ENCODE results near the gene SUPT5H. TPM values are rescaled to one million over a fixed set of nuclear protein-coding genes. Genes with fewer than 3 reads are reported as not detected.
A peak's percentile ranks its signal among the peaks of the same experiment; 100 is the strongest.

SUPT5H gene
- total and polyA plus RNA-seq, 2 of the 13 experiments (the other 11 are each of a cell fraction or from before 2014, with no cell fraction given): 48.2 to 51.7 TPM

GRCh38 chr19:39480337-39481228 lies 35.2 kb downstream of the SUPT5H start, which contains the start of gene TIMM50 (continued):
- TF ChIP-seq SAFB2 (CRISPR knock-in tag; IDR thresholded peaks at IDR 0.05; ENCODE audit: borderline replicate concordance, low read depth): no peak; the same call in 1 of the 2 replicates
- no peak for TF ChIP-seq ZNF468 (CRISPR knock-in tag; IDR thresholded peaks at IDR 0.05)
- TF ChIP-seq, protein P1, sequence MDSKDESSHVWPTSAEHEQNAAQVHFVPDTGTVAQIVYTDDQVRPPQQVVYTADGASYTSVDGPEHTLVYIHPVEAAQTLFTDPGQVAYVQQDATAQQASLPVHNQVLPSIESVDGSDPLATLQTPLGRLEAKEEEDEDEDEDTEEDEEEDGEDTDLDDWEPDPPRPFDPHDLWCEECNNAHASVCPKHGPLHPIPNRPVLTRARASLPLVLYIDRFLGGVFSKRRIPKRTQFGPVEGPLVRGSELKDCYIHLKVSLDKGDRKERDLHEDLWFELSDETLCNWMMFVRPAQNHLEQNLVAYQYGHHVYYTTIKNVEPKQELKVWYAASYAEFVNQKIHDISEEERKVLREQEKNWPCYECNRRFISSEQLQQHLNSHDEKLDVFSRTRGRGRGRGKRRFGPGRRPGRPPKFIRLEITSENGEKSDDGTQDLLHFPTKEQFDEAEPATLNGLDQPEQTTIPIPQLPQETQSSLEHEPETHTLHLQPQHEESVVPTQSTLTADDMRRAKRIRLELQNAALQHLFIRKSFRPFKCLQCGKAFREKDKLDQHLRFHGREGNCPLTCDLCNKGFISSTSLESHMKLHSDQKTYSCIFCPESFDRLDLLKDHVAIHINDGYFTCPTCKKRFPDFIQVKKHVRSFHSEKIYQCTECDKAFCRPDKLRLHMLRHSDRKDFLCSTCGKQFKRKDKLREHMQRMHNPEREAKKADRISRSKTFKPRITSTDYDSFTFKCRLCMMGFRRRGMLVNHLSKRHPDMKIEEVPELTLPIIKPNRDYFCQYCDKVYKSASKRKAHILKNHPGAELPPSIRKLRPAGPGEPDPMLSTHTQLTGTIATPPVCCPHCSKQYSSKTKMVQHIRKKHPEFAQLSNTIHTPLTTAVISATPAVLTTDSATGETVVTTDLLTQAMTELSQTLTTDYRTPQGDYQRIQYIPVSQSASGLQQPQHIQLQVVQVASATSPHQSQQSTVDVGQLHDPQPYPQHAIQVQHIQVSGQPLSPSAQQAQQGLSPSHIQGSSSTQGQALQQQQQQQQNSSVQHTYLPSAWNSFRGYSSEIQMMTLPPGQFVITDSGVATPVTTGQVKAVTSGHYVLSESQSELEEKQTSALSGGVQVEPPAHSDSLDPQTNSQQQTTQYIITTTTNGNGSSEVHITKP (CRISPR knock-in tag; IDR thresholded peaks at IDR 0.05; ENCODE audit: low read depth): no peak
- 0 out of 2 replicates have a peak, but pooled peaks have one; percentile 59 for TF ChIP-seq AHR (CRISPR knock-in tag; IDR thresholded peaks at IDR 0.05)
- TF ChIP-seq PRDM15 (CRISPR knock-in tag; IDR thresholded peaks at IDR 0.05): no peak
- no peak for TF ChIP-seq ZNF83 (CRISPR knock-in tag; IDR thresholded peaks at IDR 0.05; ENCODE audit: borderline replicate concordance)
- TF ChIP-seq DPF2 (CRISPR knock-in tag; IDR thresholded peaks at IDR 0.05; ENCODE audit: borderline replicate concordance, low read depth): no peak
- peak; percentile 86; the same call in 1 of the 2 replicates for TF ChIP-seq MIER3 (CRISPR knock-in tag; IDR thresholded peaks at IDR 0.05; ENCODE audit: borderline replicate concordance)
- no peak for TF ChIP-seq NCOA5 (CRISPR knock-in tag; IDR thresholded peaks at IDR 0.05)
- no peak for TF ChIP-seq PLRG1 (conservative IDR thresholded peaks at IDR 0.05)
- peak; percentile 94 for TF ChIP-seq KLF9 (CRISPR knock-in tag; IDR thresholded peaks at IDR 0.05; ENCODE audit: low read depth)
- no peak for TF ChIP-seq ZNF614 (CRISPR knock-in tag; IDR thresholded peaks at IDR 0.05; ENCODE audit: borderline replicate concordance)
- peak; percentile 73; the same call in 1 of the 2 replicates for TF ChIP-seq ZNF225 (CRISPR knock-in tag; IDR thresholded peaks at IDR 0.05)
- peak; percentile 88 for TF ChIP-seq PHF8 (CRISPR knock-in tag; IDR thresholded peaks at IDR 0.05)
- peak; percentile 95 for TF ChIP-seq ARID4A (CRISPR knock-in tag; IDR thresholded peaks at IDR 0.05; ENCODE audit: borderline replicate concordance)
- TF ChIP-seq, protein P2, sequence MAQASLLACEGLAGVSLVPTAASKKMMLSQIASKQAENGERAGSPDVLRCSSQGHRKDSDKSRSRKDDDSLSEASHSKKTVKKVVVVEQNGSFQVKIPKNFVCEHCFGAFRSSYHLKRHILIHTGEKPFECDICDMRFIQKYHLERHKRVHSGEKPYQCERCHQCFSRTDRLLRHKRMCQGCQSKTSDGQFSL (CRISPR knock-in tag; IDR thresholded peaks at IDR 0.05): no peak
